ENCODE measurements around the gene SESN3.
"Not testable (repeated sequence)": the region's sequence is repeated elsewhere in the genome, so short reads cannot be mapped to it uniquely, and the experiment has no call there.

The SESN3 gene

GRCh38 chr11:95212609-95213008, 18.4 kb downstream of the SESN3 start:
- DNase-seq, result no peak

- DNase-seq, result not testable (repeated sequence)
Measured at GRCh38 chr11:95209535-95209934, 21.5 kb downstream of the SESN3 start.

- no peak for DNase-seq
Measured at GRCh38 chr11:95200781-95201457, 30.1 kb downstream of the SESN3 start.

- no peak for DNase-seq
Measured at GRCh38 chr11:95195831-95196230, 35.2 kb downstream of the SESN3 start.

GRCh38 chr11:95193541-95193940, 37.5 kb downstream of the SESN3 start:
- DNase-seq, result no peak

GRCh38 chr11:95192717-95193116, 38.3 kb downstream of the SESN3 start:
- no peak for DNase-seq

GRCh38 chr11:95187723-95188122, 43.3 kb downstream of the SESN3 start:
- no peak for DNase-seq

- no peak for DNase-seq
Measured at GRCh38 chr11:95182397-95182796, 48.6 kb downstream of the SESN3 start.

- DNase-seq, result peak; percentile 41
Measured at GRCh38 chr11:95175818-95176380, 55.1 kb downstream of the SESN3 start.

- no peak for DNase-seq
Measured at GRCh38 chr11:95170294-95170693, 60.7 kb downstream of the SESN3 start.

- DNase-seq, result no peak
Measured at GRCh38 chr11:95166781-95167180, 64.2 kb downstream of the SESN3 start.

GRCh38 chr11:95165638-95166037, 65.4 kb downstream of the SESN3 start:
- no peak for DNase-seq

GRCh38 chr11:95163106-95163505, 67.9 kb downstream of the SESN3 start:
- DNase-seq, result no peak

GRCh38 chr11:95161248-95161647, 69.8 kb downstream of the SESN3 start:
- no peak for DNase-seq

GRCh38 chr11:95157824-95158223, 73.2 kb downstream of the SESN3 start:
- no peak for DNase-seq

GRCh38 chr11:95156916-95157541, 74.0 kb downstream of the SESN3 start:
- no peak for DNase-seq

- DNase-seq, result no peak
Measured at GRCh38 chr11:95156133-95156721, 74.8 kb downstream of the SESN3 start.

GRCh38 chr11:95155385-95155784, 75.6 kb downstream of the SESN3 start:
- no peak for DNase-seq

- DNase-seq, result peak; percentile 90
Measured at GRCh38 chr11:95154514-95154913, 76.5 kb downstream of the SESN3 start.

- DNase-seq, result no peak
Measured at GRCh38 chr11:95153857-95154246, 77.2 kb downstream of the SESN3 start.

GRCh38 chr11:95152876-95153856, 77.8 kb downstream of the SESN3 start:
- peak; percentile 99 for DNase-seq

- DNase-seq, result peak; percentile 96
Measured at GRCh38 chr11:95150956-95151684, 79.9 kb downstream of the SESN3 start.
